K562 (cell line): ENCODE data around the gene PRMT2. TPM values are rescaled to one million over a fixed set of nuclear protein-coding genes. Genes with fewer than 3 reads are reported as not detected.

Source experiments
- ATF3 ChIP-seq, 2 experiments: fragments of 450-650 bp in 1 of 2; sonication (generic) in 1 of 2; formaldehyde crosslinking in 1 of 2; IDR thresholded peaks in 1 of 2; conservative IDR thresholded peaks in 1 of 2; 2 replicates each; pipeline versions ENCODE4 v1.6.1 to v1.8.1; 2016 to 2023; ENCODE audit warnings: mild to moderate bottlenecking in 2 of 2, moderate library complexity in 2 of 2, inconsistent platforms in 1 of 2, missing genetic modification reagents in 1 of 2
- CBX8 ChIP-seq: fragments of 200-600 bp; sonication (generic); IDR thresholded peaks from 2 replicates; pipeline ENCODE4 v1.6.1; 2012; ENCODE audit warnings: borderline replicate concordance, mixed run types, low read depth, mild to moderate bottlenecking, moderate library complexity, mixed read lengths, low read length, control low read depth, inconsistent platforms; ENCODE audit not compliant: poor library complexity, severe bottlenecking; ENCODE audit errors: extremely low read depth
- ELF4 ChIP-seq: fragments of 450-650 bp; formaldehyde crosslinking; IDR thresholded peaks from 2 replicates; pipeline ENCODE4 v1.4.0; 2022; ENCODE audit warnings: missing genetic modification characterization
- HDAC6 ChIP-seq: IDR thresholded peaks from 2 replicates; pipeline ENCODE4 v1.6.1; 2012; ENCODE audit warnings: low read depth, mild to moderate bottlenecking, control low read depth, inconsistent platforms, low read length, moderate library complexity
- HIVEP1 ChIP-seq: fragments of 250-450 bp; sonication (Bioruptor Pico); IDR thresholded peaks from 2 replicates; pipeline ENCODE4 v1.4.0; 2020; ENCODE audit warnings: mild to moderate bottlenecking
- KDM1A ChIP-seq, 2 experiments: fragments of 450-650 bp; IDR thresholded peaks; 2 replicates each; pipeline ENCODE4 v1.6.1; 2016; ENCODE audit warnings: mild to moderate bottlenecking in 2 of 2
- L3MBTL2 ChIP-seq: fragments of 450-650 bp; IDR thresholded peaks from 2 replicates; pipeline ENCODE4 v1.6.1; 2016; ENCODE audit warnings: mild to moderate bottlenecking, moderate library complexity
- MAZ ChIP-seq, 2 experiments: fragments of 450-650 bp in 1 of 2; sonication (generic) in 1 of 2; formaldehyde crosslinking; IDR thresholded peaks in 1 of 2; conservative IDR thresholded peaks in 1 of 2; 2 replicates each; pipeline versions ENCODE4 v1.4.0 to v1.5.0; 2020; ENCODE audit warnings: mild to moderate bottlenecking in 1 of 2, missing genetic modification reagents in 1 of 2
- POLR2A ChIP-seq: fragments of 450-650 bp; conservative IDR thresholded peaks from 2 replicates; pipeline ENCODE4 v1.6.1; 2016
- RBM34 ChIP-seq: fragments of 200-400 bp; formaldehyde crosslinking; IDR thresholded peaks from 2 replicates; pipeline ENCODE4 v1.6.1; 2018; ENCODE audit warnings: low read length, borderline replicate concordance; ENCODE audit not compliant: insufficient read depth
- STAG1 ChIP-seq: sonication (generic); formaldehyde crosslinking; IDR thresholded peaks from 2 replicates; pipeline ENCODE4 v1.5.0; 2020; ENCODE audit warnings: missing genetic modification reagents, borderline replicate concordance
- ZEB2 ChIP-seq: fragments of 450-650 bp; IDR thresholded peaks from 2 replicates; pipeline ENCODE4 v1.6.1; 2016
- ZNF707 ChIP-seq: fragments of 250-450 bp; sonication (Bioruptor Pico); conservative IDR thresholded peaks from 2 replicates; pipeline ENCODE4 v1.8.0; 2022; ENCODE audit warnings: inconsistent platforms, mild to moderate bottlenecking, moderate library complexity
- ZZZ3 ChIP-seq: fragments of 450-650 bp; IDR thresholded peaks from 2 replicates; pipeline ENCODE4 v1.6.1; 2016; ENCODE audit warnings: antibody characterized with exemption, mild to moderate bottlenecking, moderate library complexity
- polyA plus RNA-seq, 8 experiments: library from polyadenylated mRNA; depleted of rRNA in 4 of 8; stranded (reverse) in 5 of 8; unstranded in 3 of 8; fragments of >200 nt; fragmentation: Nextera tagmentation in 2 of 8; fragmentation: Illumina TruSeq in 1 of 8; extraction: Ambion mirVana in 2 of 8; extraction: Trizol in 1 of 8; gene quantifications; 2 replicates each; pipeline versions ENCODE4 v1.2.1 to v1.2.3, GENCODE V29; 2011 to 2014; ENCODE audit warnings: inconsistent platforms in 1 of 8, missing spikeins in 1 of 8
- total RNA-seq, 7 experiments: library from RNA; depleted of rRNA in 6 of 7; stranded (reverse); fragments of >200 nt in 6 of 7; fragmentation: Illumina TruSeq in 2 of 7; extraction: Trizol in 2 of 7; gene quantifications; 2 replicates each; pipeline versions ENCODE4 v1.2.1 to v1.2.3, GENCODE V29; 2011 to 2021; ENCODE audit warnings: low replicate concordance in 1 of 7
- TF ChIP-seq, protein P1 (sequence below): fragments of 250-450 bp; sonication (Bioruptor Pico); IDR thresholded peaks from 2 replicates; pipeline ENCODE4 v1.4.0; 2020
- TF ChIP-seq, protein P2 (sequence below): sonication (generic); formaldehyde crosslinking; IDR thresholded peaks from 2 replicates; pipeline ENCODE4 v1.8.0; 2023; ENCODE audit warnings: mild to moderate bottlenecking, missing genetic modification reagents

PRMT2 gene
- total and polyA plus RNA-seq, 9 of the 15 experiments (the other 6 are each of a cell fraction or from before 2014, with no cell fraction given): 37.2 to 85.7 (median 59.3) TPM

DNA sequence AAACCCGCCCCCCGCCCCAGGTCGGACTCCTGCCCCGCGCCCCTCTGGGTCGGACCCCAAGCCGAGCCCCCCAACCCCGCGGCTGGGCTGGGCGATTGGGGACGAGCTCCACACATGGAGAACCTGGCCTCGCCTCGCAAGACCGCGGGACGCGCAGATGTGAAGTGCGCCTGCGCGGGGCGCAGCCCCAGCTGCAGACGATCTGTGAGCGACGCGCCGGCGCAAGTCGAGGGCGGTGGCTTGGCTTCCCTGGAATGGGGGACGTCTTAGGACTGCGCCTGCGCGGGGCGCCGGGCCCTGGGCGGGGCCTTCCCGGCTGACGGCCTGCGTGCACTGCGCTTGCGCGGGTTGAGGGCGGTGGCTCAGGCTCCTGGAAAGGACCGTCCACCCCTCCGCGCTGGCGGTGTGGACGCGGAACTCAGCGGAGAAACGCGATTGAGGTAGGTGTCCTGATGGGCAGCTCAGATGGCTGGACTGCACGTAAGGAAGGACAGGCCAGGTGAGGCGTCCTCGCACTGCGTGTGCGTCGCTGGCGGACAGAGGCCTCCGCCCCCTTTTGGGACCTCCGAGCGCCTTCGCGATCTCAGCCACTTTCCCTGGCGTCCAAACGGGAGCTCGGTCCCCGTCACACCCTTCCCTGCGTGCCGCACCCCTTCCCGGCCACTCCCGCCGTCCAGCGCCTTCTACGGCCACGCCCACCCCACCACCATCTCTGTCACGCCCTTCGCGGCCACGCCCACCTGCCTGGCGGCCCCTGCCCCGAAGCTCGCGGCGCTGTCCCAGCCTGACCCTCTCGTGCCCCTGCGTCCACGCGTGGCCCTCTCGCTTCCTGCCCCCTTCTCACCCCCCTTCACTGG, at the start of gene PRMT2 (continued):
- TF ChIP-seq, protein P1, sequence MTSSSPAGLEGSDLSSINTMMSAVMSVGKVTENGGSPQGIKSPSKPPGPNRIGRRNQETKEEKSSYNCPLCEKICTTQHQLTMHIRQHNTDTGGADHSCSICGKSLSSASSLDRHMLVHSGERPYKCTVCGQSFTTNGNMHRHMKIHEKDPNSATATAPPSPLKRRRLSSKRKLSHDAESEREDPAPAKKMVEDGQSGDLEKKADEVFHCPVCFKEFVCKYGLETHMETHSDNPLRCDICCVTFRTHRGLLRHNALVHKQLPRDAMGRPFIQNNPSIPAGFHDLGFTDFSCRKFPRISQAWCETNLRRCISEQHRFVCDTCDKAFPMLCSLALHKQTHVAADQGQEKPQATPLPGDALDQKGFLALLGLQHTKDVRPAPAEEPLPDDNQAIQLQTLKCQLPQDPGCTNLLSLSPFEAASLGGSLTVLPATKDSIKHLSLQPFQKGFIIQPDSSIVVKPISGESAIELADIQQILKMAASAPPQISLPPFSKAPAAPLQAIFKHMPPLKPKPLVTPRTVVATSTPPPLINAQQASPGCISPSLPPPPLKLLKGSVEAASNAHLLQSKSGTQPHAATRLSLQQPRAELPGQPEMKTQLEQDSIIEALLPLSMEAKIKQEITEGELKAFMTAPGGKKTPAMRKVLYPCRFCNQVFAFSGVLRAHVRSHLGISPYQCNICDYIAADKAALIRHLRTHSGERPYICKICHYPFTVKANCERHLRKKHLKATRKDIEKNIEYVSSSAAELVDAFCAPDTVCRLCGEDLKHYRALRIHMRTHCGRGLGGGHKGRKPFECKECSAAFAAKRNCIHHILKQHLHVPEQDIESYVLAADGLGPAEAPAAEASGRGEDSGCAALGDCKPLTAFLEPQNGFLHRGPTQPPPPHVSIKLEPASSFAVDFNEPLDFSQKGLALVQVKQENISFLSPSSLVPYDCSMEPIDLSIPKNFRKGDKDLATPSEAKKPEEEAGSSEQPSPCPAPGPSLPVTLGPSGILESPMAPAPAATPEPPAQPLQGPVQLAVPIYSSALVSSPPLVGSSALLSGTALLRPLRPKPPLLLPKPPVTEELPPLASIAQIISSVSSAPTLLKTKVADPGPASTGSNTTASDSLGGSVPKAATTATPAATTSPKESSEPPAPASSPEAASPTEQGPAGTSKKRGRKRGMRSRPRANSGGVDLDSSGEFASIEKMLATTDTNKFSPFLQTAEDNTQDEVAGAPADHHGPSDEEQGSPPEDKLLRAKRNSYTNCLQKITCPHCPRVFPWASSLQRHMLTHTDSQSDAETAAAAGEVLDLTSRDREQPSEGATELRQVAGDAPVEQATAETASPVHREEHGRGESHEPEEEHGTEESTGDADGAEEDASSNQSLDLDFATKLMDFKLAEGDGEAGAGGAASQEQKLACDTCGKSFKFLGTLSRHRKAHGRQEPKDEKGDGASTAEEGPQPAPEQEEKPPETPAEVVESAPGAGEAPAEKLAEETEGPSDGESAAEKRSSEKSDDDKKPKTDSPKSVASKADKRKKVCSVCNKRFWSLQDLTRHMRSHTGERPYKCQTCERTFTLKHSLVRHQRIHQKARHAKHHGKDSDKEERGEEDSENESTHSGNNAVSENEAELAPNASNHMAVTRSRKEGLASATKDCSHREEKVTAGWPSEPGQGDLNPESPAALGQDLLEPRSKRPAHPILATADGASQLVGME: peak; percentile 84; the same call in 1 of the 2 replicates
- TF ChIP-seq MAZ (CRISPR knock-in tag; conservative IDR thresholded peaks at IDR 0.05 in 1 of 2, IDR thresholded peaks at IDR 0.05 in 1 of 2) (peak; percentile 70 to 86), POLR2A (peak; percentile 94), HIVEP1 (CRISPR knock-in tag) (peak; percentile 24; the same call in 1 of the 2 replicates), CBX8 (no peak), ZNF707 (CRISPR knock-in tag) (no peak), L3MBTL2 (peak; percentile 83), ELF4 (CRISPR knock-in tag) (no peak), ZEB2 (peak; percentile 62), ZZZ3 (no peak), HDAC6 (0 out of 2 replicates have a peak, but pooled peaks have one; percentile 62), ATF3 (IDR thresholded peaks at IDR 0.05) (no peak), ATF3 (CRISPR knock-in tag; conservative IDR thresholded peaks at IDR 0.05) (peak; percentile 29; the same call in 1 of the 2 replicates), RBM34 (no peak), KDM1A (IDR thresholded peaks at IDR 0.05) (no peak), STAG1 (CRISPR knock-in tag) (no peak)
- TF ChIP-seq, protein P2, sequence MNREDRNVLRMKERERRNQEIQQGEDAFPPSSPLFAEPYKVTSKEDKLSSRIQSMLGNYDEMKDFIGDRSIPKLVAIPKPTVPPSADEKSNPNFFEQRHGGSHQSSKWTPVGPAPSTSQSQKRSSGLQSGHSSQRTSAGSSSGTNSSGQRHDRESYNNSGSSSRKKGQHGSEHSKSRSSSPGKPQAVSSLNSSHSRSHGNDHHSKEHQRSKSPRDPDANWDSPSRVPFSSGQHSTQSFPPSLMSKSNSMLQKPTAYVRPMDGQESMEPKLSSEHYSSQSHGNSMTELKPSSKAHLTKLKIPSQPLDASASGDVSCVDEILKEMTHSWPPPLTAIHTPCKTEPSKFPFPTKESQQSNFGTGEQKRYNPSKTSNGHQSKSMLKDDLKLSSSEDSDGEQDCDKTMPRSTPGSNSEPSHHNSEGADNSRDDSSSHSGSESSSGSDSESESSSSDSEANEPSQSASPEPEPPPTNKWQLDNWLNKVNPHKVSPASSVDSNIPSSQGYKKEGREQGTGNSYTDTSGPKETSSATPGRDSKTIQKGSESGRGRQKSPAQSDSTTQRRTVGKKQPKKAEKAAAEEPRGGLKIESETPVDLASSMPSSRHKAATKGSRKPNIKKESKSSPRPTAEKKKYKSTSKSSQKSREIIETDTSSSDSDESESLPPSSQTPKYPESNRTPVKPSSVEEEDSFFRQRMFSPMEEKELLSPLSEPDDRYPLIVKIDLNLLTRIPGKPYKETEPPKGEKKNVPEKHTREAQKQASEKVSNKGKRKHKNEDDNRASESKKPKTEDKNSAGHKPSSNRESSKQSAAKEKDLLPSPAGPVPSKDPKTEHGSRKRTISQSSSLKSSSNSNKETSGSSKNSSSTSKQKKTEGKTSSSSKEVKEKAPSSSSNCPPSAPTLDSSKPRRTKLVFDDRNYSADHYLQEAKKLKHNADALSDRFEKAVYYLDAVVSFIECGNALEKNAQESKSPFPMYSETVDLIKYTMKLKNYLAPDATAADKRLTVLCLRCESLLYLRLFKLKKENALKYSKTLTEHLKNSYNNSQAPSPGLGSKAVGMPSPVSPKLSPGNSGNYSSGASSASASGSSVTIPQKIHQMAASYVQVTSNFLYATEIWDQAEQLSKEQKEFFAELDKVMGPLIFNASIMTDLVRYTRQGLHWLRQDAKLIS (CRISPR knock-in tag): peak; percentile 90
